Suppressor macrophage (primary cell): ENCODE measurements around the gene TRAPPC11.
"Not testable (repeated sequence)": the region's sequence is repeated elsewhere in the genome, so short reads cannot be mapped to it uniquely, and the experiment has no call there.

Experiments
- DNase-seq, 4 experiments: peaks; one replicate each; pipeline ENCODE4 v3.0.0-alpha.2; 2020 to 2022

Gene TRAPPC11

GRCh38 chr4:183722731-183723560 is 63.9 kb downstream of the TRAPPC11 start:
- peak; percentile 78 to 89 (median 82) for DNase-seq

DNA sequence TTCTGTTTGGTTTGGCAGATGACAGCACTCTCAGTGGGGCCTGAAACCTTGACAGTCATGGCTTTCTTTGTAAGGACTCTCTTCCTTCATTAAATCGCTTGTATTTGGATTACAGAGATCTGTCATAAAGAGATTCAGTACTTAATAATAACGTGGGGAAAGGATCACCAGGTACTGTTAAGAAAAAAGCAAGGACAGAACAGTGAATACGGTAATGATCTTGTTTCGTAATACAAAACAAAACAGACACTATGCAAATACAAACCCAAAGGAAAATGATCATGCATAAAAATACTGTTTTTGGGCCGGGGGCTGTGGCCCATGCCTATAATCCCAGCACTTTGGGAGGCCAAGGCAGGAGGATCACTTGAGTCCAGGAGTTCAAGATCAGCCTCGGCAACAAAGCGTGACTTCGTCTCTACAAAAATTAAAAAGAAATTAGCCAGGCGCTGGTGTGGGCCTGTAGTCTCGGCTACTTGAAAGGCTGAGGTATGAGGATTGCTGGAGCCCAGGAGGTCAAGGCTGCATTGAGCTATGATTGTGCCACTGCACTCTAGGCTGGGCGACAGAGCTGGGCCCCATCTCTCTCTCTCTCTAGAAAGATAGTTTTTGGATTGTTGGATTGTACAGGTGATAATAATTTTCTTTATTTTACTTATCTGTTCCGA is 64.6 kb downstream of the TRAPPC11 start:
- DNase-seq, result no peak

DNA sequence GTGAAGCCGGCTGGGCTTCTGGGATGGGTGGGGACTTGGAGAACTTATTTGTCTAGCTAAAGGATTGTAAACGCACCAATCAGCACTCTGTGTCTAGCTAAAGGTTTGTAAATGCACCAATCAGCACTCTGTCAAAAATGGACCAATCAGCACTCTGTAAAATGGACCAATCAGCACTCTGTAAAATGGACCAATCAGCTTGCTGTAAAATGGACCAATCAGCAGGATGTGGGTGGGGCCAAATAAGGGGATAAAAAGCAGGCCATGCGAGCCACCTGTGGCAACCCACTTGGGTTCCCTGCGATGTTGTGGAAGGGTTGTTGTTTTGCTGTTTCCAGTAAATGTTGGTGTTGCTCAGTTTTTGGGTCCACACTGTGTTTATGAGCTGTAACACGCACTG is 66.5 kb downstream of the TRAPPC11 start:
- not testable (repeated sequence) for DNase-seq

- no peak for DNase-seq
These were observed 68.4 kb downstream of the TRAPPC11 start for GRCh38 chr4:183727482-183727881.

- no peak for DNase-seq
These were observed 69.4 kb downstream of the TRAPPC11 start for GRCh38 chr4:183728223-183729068.

DNA sequence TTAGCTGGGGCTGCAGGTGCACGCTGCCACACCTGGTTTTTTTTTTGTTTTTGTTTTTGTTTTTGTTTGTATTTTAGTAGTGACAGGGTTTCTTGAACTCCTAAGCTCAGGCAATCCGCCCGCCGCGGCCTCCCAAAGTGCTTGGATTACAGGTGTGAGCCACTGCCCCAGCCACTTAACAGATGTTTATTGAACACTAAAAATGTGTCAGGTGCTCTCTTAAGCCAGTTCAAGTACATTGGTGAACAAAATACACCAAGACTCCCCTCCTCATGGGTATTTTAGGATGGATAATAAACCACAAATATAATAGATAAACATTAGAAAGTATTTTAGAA is 69.9 kb downstream of the TRAPPC11 start:
- DNase-seq, result no peak

GRCh38 chr4:183729430-183730328 is 70.6 kb downstream of the TRAPPC11 start:
- no peak for DNase-seq

DNA sequence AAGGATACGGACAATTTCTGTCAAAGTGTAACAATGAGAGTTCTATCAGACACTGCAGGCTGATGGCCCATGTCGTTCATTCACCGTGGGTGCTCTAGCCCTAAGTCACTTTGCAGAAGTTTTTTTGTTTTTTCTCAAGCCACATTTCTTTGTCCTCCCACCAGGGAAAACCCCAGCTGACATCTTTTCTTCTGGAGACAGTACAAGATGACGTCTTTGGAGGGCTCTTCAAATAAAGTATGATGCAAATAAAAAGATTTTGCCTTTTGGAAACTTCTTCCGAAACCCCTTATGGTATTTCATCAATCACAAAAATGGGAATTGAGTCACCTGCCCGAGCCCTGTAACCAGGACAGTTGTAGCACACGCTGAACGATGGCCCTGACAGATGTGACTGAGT is 73.2 kb downstream of the TRAPPC11 start:
- DNase-seq, result no peak

DNA sequence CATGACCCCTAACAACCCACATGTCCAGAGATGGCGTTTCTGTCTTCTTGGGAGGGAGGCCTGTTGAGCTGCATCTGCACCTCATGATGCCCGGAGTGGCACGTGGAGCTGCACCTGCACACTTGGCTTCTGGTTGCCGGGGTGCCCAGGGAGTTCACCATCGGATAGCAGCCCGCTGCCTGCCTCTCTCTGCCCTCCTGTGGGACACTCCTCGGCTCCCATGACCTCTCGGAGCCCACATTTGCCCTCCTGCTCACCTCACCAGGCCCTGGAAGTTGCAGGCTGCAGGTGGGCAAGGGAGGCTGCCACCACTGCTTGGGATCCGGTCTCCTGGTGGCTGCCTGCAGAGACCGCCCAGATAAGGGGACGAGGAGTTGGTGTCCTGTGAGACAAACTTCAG is 74.1 kb downstream of the TRAPPC11 start:
- DNase-seq, result no peak

DNA sequence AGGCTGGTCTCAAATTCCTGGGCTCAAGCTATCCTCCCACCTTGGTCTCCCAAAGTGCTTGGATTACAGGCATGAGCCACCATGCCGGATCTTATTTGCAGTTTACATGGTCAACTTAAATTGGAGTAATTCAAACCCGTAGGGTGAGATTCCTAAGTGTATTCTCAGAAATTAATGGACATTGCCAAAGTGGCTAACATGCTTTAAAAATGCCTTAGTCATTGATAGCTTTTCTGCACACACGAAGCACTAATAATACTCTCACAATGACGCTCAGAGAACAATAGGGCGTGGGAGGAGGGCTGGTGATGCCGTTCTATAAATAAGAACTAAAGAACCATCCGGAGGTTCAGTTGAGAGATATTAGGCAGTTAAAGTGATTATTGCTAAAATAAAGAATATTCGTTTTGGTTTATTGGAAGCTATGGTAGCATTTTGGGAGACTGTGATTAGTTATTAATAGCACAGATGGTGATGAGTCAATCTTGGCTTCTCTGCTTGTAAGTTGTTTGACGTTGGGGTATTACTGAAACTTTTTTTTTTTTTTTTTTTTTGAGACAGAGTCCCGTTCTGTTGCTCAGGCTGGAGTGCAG is 79.1 kb downstream of the TRAPPC11 start:
- DNase-seq, result no peak

GRCh38 chr4:183738961-183739360 is 79.9 kb downstream of the TRAPPC11 start:
- no peak for DNase-seq

DNA sequence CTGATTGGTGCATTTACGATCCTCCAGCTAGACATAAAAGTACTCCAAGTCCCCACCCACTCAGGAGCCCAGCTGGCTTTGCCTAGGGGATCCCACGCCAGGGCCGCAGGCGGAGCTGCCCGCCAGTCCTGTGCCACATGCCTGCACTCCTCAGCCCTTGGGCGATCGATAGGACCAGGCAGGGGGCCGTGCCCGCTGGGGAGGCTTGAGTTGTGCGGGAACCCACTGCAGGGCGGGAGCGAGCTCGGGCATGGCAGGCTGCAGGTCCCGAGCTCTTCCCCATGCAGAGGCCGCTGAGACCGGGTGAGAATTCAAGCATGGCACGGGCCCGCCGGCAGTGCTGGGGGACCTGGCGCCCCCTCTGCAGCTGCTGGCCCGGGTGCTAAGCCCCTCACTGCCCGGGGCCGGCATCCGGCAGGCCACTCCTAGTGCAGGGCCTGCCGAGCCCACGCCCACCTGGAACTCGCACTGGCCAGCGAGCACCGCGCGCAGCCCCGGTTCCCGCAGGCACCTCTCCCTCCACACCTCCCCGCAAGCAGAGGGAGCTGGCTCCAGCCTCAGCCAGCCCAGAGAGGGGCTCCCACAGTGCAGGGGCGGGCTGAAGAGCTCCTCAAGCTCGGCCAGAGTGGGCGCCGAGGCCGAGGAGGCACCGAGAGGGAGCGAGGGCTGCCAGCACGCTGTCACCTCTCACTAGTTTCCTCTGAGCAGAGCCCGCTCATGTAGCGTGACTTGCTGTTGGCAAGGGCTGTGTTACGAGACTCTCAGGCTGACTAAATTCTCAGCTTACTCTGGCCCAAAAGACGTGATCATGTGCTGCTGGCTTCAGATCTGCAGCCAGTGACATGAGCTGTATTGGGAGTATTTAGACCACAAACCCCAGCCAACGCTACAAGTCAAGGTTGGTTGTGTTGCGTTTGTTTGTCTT is 87.5 kb downstream of the TRAPPC11 start:
- no peak for DNase-seq

DNA sequence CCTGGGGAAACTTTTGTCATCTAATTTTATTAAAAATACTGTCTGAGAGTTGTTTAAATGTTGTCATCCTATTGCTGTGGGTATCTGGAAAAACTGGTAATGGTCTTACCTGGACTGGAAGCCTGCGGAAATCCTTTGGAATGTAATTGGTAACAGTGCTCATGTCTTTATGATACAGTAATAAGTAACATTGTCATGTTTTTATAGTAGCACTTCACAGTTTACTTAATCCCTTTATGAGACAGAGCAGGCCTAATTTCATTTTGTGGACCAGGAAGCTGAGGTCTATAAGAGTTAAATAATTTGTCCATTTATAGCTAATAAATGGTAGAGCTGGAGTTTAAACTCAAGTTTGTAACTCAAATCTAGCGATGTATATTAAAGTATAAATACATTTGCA is 88.3 kb downstream of the TRAPPC11 start:
- DNase-seq, result no peak

DNA sequence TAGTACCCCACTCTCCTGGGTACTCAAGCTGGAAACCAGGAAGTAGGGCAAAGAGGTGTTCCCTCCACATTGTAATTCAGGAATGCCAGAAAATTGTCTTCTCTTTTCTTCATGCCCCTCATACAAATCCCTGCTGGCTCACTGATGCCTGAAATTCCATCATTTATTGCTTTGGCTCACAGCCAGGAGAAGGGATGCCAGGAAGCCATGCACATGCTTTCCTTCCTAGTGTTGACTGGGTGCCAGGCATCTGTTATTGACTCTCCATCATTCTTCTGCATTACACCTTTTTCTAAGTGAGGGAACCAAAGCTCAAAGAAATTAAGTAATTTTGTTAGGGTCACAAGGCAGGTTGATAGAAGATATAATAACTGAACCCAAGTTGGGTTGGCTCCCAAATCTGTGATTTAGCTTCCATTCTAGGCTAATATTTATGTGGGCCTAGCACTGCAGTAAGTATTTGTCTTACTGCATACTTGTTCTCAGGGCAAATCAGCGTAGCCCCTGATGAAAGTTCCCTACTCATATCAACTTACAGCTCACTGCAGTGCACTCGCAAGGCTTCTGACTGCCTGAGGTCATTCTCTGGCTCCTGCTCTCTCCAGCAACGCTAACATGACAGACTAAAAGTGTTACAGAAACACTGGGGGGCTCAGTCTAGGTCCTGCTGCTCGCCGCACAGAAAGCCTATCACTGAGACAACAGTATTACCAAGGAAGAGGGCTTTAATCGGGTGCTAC is 89.0 kb downstream of the TRAPPC11 start:
- DNase-seq, result no peak

GRCh38 chr4:183751106-183751505 is 92.0 kb downstream of the TRAPPC11 start:
- DNase-seq, result no peak

DNA sequence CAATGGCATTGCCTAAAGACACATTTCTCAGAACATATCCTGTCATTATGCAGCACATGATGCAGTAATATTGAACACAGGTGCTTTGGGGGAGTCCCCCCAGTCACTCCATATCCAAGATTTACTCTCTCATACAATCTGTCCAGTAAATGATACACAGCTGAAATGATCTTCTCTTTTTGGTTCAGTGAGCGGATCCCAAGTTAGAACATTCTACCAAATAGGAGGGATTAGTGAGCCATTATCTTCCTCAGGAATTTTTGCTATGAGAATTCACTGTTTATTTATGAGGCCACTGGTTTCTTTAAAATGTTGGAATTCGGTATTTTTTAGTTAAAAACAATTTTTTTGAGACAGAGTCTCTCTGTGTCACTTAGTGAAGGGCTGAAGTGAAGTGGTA is 96.5 kb downstream of the TRAPPC11 start:
- no peak for DNase-seq

DNA sequence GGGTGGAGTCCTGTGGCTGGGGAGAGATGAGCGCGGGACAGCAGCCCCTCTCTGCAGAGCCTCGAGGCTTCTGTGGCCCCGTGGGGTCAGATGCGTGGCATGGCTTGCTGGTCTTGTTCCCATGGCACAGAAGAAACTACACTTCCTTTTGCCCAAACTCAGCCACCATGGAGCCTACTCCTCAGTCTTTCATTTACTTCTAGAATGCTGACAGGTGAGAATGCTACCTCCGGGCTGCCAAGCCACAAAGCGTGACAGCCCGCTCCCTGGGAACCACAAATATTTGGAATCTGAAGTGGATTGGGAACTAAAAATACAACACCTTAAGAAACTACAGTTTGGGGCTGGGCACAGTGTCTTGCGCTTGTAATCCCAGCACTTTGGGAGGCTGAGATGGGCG is 98.0 kb downstream of the TRAPPC11 start:
- no peak for DNase-seq

- no peak for DNase-seq
These were observed 99.1 kb downstream of the TRAPPC11 start for GRCh38 chr4:183758061-183758757.

- DNase-seq, result no peak
These were observed 99.8 kb downstream of the TRAPPC11 start for GRCh38 chr4:183758758-183759447.
